ENCODE measurements around the gene CYP4F11.
"Not testable (repeated sequence)": the region's sequence is repeated elsewhere in the genome, so short reads cannot be mapped to it uniquely, and the experiment has no call there.

Gene CYP4F11

DNA sequence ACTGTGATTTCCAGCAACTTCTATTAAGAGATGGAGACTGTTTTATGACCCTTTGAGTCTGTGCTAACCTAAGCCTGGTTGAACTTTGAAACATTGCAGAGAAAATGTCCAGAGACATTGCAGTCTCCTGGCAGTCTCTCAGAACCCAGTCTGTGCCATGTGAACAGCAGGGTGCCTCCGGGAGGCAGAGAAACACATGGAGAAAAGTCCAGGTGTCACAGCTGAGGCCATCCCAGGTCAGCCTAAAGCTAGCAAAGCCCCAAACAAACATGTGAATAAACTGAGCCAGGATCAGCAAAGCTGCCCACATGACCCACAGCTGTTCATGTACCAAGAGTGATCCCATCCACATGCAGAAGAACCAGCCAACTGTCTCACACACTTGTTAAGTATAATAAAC is 7.8 kb downstream of the CYP4F11 start:
- no peak for DNase-seq (ENCODE audit: low read depth in 2 of 3, low spot score in 1 of 3)

- DNase-seq (ENCODE audit: low read depth in 2 of 3, low spot score in 1 of 3) = no peak
Observed at GRCh38 chr19:15923702-15924101, 10.6 kb downstream of the CYP4F11 start.

- no peak for DNase-seq (ENCODE audit: low read depth in 2 of 3, low spot score in 1 of 3)
Observed at GRCh38 chr19:15922021-15922420, 12.3 kb downstream of the CYP4F11 start.

DNA sequence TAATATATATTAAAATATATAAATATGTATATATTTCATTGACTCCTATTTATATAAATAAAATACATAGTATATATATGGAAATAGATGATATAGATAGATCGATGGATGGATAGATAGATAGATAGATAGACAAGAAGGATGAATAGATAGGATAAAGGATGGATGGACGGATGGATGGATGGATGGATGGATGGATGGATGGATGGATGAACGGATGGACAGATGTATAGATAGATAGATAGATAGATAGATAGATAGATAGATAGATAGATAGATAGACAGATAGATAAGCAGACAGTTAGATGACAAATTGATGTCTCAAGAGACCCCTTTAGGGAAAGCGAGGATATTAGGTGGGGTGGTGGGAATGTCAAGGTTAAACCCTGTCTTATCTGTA is 15.1 kb downstream of the CYP4F11 start:
- DNase-seq (ENCODE audit: low read depth in 2 of 3, low spot score in 1 of 3) = no peak

DNA sequence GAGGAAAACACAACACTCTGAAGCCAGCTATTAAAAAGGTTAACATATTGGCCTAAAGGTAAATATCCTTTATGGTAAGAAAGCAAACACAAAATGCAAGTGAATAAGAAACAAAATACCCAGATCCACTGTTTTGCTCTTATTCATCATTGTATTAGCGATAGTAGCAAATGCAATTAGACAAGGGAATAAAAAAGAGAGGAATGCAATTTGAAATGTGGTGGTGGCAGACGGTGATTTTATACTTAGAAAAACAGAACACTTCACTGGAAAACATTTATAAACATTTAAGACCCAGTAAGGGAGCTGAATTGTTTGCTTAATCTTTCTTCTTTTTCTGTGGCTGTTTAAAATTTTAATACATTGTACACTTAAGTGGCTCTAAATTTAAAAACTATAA is 19.2 kb downstream of the CYP4F11 start:
- no peak for DNase-seq (ENCODE audit: low read depth in 2 of 3, low spot score in 1 of 3)

GRCh38 chr19:15913830-15914229 is 20.5 kb downstream of the CYP4F11 start:
- DNase-seq (ENCODE audit: low read depth in 2 of 3, low spot score in 1 of 3) = no peak

DNA sequence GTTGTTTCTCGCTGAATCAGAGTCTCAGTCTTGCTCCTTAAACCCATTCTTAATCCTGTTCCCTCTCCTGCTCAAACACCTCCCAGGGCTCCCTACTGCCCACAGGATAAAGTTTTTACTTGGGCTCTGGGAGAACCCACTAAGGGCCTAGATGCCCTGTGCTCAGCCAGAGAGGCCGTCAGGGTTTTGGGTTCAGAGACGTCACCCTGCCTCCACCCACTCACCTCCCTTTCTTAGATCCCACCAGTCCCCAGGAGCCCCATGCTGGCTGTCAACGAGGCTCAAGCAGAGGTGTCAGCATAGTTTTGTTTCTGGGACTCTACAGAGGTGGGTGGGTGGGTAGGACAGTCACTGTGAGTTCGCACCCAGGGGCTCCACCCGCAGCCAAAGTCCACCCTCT is 20.9 kb downstream of the CYP4F11 start:
- DNase-seq (ENCODE audit: low read depth in 2 of 3, low spot score in 1 of 3) = no peak

DNA sequence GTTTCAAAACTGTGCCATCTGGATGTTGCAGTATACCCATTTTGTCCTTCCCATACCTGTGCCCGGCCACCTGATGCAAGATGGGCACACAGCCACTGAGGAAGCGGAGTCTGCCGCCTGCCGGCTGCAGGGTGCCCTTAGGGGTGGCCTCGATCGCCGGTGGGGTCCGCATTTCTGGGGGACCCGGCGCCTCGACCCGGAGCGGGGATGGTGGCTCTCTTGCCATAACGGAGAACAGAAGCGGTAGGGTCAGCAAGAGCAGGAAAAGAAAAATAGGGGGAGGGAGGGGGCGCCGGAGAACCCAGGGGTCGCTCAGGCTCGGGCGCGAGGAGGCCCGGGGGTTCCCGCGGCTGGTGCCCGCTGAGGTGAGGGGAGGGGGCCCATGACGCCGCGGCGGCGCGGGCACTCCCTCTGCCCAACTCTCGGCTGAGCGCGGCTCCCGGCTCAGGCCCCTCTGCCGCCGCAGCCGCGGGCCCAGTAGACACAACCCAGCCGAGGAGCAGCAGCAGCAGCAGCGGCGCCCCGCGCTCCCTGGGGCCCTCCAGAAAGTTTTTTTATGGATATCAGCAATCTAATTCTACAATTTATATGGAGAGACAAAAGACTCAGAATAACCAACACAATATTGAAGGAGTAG is 22.6 kb downstream of the CYP4F11 start:
- no peak for DNase-seq (ENCODE audit: low read depth in 2 of 3, low spot score in 1 of 3)

DNA sequence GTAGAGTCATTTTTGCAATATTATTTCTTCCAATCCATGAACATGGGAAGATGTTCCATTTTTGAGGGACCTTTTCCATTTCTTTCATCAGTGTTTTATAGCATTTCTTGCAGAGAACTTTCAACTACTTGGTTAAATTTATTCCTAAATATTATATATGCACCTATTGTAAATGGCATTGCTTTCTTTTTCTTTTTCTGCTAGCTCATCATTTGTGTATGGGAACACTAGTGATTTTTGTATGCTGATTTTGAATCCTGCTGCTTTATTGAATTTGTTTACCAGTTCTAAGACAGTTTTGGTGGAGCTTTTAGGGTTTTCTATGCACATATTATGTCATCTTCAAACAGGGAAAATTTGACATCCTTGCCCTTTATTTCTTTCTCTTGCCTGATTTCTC is 29.3 kb downstream of the CYP4F11 start:
- no peak for DNase-seq (ENCODE audit: low read depth in 2 of 3, low spot score in 1 of 3)

DNA sequence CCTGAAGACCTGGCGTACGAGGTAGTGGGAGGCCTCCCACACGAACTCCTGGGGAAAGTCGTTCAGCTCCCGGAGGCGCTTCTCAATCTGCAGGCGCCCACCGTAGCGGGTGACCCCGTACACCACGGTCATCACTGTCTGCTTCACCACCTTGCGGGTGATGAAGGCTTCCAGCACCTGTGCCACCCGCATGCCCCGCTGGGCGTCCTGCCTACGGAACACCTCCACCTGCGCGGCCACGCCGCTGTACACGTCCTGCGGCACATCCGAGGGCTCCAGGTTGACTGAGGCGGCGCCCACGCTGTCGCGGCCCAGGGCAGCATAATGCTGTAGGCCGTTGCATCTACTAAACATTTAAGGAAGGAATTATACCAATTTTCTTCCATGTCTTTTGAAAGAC is 31.4 kb downstream of the CYP4F11 start:
- not testable (repeated sequence) for DNase-seq (ENCODE audit: low read depth in 2 of 3, low spot score in 1 of 3)

GRCh38 chr19:15902254-15902653 is 32.1 kb downstream of the CYP4F11 start:
- DNase-seq (ENCODE audit: low read depth in 2 of 3, low spot score in 1 of 3) = no peak

- no peak for DNase-seq (ENCODE audit: low read depth in 2 of 3, low spot score in 1 of 3)
Observed at GRCh38 chr19:15900504-15900903, 33.8 kb downstream of the CYP4F11 start.

DNA sequence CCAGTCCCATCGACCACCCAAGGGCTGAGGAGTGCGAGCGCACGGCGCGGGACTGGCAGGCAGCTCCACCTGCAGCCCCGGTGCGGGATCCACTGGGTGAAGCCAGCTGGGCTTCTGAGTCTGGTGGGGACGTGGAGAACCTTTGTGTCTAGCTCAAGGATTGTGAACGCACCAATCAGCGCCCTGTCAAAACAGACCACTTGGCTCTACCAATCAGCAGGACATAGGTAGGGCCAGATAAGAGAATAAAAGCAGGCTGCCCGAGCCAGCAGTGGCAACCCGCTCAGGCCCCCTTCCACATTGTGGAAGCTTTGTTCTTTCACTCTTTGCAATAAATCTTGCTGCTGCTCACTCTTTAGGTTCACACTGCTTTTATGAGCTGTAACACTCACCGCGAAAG is 34.3 kb downstream of the CYP4F11 start:
- DNase-seq (ENCODE audit: low read depth in 2 of 3, low spot score in 1 of 3) = not testable (repeated sequence)

DNA sequence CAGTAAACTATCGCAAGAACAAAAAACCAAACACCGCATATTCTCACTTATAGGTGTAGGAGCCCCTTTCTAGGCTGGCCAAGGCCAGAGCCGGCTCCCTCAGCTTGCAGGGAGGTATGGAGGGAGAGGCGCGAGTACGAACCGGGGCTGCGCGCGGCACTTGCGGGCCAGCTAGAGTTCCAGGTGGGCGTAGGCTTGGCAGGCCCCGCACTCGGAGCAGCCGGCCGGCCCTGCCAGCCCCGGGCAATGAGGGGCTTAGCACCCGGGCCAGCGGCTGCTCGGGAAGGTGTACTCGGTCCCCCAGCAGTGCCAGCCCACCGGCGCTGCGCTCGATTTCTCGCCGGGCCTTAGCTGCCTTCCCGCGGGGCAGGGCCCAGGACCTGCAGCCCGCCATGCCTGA is 34.8 kb downstream of the CYP4F11 start:
- DNase-seq (ENCODE audit: low read depth in 2 of 3, low spot score in 1 of 3) = not testable (repeated sequence)

DNA sequence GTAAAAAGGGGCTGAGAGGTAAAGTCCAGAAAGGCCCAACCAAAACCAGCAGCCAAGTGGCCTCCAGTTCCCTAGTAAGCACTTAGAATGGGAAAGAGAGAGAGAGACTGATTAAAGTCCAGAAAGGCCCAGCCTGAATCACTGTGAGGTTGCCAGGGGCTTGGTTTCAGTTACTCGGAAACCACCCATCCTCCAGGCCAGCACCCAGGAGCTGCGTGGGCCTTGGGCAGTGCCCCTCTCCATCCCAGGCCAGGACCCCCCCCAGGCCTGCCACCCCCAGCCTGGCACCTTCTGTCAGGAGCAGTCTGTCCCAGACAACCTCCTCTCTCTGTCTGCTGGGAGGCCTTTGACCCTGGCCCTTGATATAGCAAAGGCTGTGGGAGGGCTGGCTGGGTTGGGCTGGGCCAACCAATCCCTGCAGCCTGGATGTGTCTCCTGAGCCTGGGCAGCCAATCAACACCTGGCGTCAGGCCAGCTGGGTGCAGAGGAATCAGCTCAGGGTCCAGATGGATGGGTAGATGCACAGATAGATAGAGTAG is 36.5 kb downstream of the CYP4F11 start, which contains the start of gene CYP4F2:
TSS of gene CYP4F2 (minus strand) at position 337 of the 539 bp plus-strand sequence. CDS start 463 bp downstream, outside the sequence.
- no peak for DNase-seq (ENCODE audit: low read depth in 2 of 3, low spot score in 1 of 3)

GRCh38 chr19:15897026-15897737 is 37.1 kb downstream of the CYP4F11 start:
- no peak for DNase-seq (ENCODE audit: low read depth in 2 of 3, low spot score in 1 of 3)

DNA sequence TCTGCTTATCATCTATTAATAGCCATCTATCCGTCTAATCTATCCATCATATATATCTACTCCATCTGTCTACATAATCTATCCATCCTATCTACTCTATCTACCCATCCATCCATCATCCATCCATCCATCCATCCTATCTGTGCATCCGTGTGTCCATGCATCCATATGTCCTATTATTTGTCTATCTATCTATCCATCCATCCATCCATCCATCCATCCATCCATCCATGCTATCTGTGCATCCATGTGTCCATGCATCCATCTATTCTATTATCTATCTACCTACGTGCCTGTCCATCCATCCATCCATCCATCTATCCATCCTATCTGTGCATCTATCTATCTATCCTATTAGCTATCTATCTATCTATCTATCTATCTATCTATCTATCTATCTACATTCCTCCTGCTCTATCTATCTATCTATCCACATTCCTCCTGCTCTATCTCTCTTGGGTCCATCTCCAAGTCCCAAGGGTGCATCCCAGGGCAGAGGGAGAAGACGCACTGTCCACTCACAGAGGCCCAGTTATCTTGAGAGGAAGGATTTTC is 38.4 kb downstream of the CYP4F11 start:
- DNase-seq (ENCODE audit: low read depth in 2 of 3, low spot score in 1 of 3) = no peak

DNA sequence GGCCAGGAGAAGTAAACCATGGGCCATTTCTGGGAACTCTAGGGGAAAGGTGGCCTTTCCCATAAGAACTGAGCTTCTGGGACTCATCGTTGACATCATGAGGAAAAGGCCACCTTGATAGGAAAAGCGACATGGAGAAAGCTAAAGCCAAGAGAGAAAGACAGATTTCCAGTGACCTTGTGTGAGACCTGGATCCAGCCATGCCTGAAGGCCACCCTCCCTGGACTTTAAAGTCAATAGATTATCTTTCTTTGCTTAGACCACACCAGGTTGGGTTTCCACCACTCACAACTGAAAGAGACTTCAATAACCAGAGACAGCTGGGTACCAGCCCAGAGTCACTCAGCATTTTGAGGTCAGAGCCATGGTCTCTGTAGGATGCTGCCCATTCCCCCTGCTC is 40.0 kb downstream of the CYP4F11 start:
- no peak for DNase-seq (ENCODE audit: low read depth in 2 of 3, low spot score in 1 of 3)

GRCh38 chr19:15893477-15893876 is 40.9 kb downstream of the CYP4F11 start:
- no peak for DNase-seq (ENCODE audit: low read depth in 2 of 3, low spot score in 1 of 3)

- DNase-seq (ENCODE audit: low read depth in 2 of 3, low spot score in 1 of 3) = no peak
Observed at GRCh38 chr19:15892012-15892411, 42.3 kb downstream of the CYP4F11 start.

- DNase-seq (ENCODE audit: low read depth in 2 of 3, low spot score in 1 of 3) = no peak
Observed at GRCh38 chr19:15891434-15891833, 42.9 kb downstream of the CYP4F11 start.

DNA sequence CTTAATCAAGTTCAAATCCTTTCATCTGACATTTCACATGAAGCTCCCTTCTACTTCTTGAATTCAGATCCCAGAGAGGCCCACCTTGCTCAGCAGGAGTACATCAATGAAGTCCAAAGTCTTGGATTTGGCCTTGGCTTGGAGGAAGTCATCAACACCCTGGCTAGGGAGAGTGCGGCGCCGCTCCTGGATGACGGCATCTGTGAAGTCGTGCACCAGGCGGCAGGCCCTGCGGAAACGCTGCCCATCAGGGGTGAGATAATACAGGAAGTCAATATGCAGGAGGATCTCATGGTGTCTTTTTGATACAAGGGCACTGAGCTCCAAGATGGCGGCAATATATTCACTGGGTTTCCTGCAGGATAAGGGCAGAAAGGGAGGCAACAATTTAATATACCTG is 45.0 kb downstream of the CYP4F11 start:
- DNase-seq (ENCODE audit: low read depth in 2 of 3, low spot score in 1 of 3) = not testable (repeated sequence)

Measured in stimulated activated CD4-positive, alpha-beta T cell treated with anti-CD3 and anti-CD28 coated beads, Interleukin-12 subunit alpha, Interleukin-12 subunit beta, amount 100 ng/mL, for 48 hours (primary cell).